Cardiac fibroblast (primary cell): Measurements from ENCODE around the gene GUCY1A2.
A peak's percentile ranks its signal among the peaks of the same experiment; 100 is the strongest.

Experiments
- DNase-seq, 2 donors: peaks; one replicate each; pipeline versions ENCODE4 v3.0.0 to v3.0.0-alpha.2; 2010; ENCODE audit warnings: low read depth in 2 of 2
- H3K4me3 ChIP-seq, 2 donors: replicated peaks in 1 of 2; 1 replicate in 1 of 2; 2 replicates in 1 of 2; pipeline ENCODE4 v1.5.1; 2011; ENCODE audit warnings: low read depth in 2 of 2, low read length in 2 of 2, mild to moderate bottlenecking in 2 of 2, moderate library complexity in 1 of 2
- TF ChIP-seq, protein P1 (sequence below): IDR thresholded peaks from one replicate; pipeline ENCODE4 v1.5.1; 2011; ENCODE audit warnings: low read depth, mild to moderate bottlenecking, low read length, inconsistent platforms

GUCY1A2 gene

DNA sequence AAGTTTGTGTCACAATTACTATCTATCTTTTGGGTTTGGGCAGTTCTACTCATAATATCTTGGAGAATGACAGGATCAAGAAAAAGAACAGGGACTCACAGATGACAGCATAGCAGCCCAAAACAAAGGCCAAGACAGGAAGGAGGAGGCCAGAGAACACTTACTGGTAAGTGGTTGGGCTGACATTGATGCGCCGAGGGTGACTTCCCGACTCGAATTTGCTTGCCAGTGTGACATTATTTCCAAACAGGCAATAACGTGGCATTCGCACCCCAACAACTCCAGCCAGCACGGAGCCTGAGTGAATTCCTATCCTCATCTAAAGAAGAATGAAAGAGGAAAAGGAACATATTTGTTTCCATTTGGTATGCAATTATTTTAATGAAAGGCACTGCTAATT, 309.9 kb downstream of the GUCY1A2 start:
- TF ChIP-seq, protein P1, sequence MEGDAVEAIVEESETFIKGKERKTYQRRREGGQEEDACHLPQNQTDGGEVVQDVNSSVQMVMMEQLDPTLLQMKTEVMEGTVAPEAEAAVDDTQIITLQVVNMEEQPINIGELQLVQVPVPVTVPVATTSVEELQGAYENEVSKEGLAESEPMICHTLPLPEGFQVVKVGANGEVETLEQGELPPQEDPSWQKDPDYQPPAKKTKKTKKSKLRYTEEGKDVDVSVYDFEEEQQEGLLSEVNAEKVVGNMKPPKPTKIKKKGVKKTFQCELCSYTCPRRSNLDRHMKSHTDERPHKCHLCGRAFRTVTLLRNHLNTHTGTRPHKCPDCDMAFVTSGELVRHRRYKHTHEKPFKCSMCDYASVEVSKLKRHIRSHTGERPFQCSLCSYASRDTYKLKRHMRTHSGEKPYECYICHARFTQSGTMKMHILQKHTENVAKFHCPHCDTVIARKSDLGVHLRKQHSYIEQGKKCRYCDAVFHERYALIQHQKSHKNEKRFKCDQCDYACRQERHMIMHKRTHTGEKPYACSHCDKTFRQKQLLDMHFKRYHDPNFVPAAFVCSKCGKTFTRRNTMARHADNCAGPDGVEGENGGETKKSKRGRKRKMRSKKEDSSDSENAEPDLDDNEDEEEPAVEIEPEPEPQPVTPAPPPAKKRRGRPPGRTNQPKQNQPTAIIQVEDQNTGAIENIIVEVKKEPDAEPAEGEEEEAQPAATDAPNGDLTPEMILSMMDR: no peak
- no peak for DNase-seq
- H3K4me3 ChIP-seq: no peak overlapping the region

GRCh38 chr11:106706355-106706754, 311.9 kb downstream of the GUCY1A2 start:
- DNase-seq: peak; percentile 43 to 86
- H3K4me3 ChIP-seq: no peak overlapping the region
- TF ChIP-seq, protein P1: no peak

DNA sequence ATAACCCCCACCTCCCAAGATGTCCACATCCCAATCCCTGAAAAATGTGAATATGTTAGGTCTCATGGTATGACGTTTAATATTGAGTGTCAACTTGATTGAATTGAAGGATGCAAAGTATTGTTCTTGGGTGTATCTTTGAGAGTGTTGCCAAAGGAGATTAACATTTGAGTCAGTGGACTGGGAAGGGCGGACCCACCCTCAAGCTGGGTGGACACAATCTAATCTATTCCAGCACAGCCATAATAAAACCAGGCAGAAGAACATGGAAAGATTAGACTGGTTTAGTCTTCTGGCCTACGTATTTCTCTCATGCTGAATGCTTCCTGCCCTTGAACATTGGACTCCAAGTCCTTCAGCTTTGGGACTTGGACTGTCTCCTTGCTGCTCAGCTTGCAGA, 315.5 kb downstream of the GUCY1A2 start:
- TF ChIP-seq, protein P1: no peak
- H3K4me3 ChIP-seq: no peak overlapping the region

GRCh38 chr11:106697058-106697457, 321.2 kb downstream of the GUCY1A2 start:
- no peak overlapping the region for H3K4me3 ChIP-seq
- TF ChIP-seq, protein P1: no peak
- DNase-seq: peak; percentile 58 to 84

More for the DNA sequence above, 315.5 kb downstream of the GUCY1A2 start:
- no peak for DNase-seq

DNA sequence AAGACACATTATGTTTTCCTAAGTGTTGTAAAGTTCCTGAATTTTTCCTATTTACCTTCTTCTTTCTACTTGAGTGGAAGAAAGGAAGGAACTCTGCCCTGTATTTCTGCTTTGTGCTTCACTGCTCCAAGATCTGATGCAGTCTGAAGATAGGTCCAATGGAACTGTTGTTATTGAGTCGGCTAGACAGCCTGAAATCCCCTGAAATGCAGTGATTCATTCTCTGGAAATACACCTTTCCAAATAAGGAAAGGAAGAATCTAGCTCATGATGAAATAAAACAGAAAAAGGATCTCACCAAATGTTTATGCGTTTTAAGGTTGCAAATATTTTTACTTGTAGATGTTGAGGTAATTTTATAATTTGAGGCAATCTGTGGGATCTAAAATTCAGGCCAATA, 322.8 kb downstream of the GUCY1A2 start:
- TF ChIP-seq, protein P1: no peak
- H3K4me3 ChIP-seq: no peak overlapping the region
- peak; percentile 21 to 86 for DNase-seq

DNA sequence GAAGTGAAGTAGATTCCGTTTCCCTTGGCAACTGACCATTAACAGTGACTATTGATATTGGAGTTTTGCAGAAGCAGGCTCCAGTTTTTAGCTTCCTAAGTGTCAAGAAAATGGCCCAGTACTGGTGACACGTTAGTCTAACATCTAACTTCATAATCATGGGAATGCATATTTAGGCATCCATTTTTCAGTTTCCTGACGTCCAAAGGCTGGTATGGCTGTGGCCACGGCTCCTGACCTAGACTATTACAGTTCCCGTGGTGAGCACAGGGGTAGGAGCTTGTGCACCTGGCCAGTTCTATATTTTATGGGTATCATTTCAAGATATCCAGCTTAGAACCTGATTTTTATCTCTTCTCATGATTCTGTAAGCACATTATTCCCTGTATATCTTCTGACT, 323.8 kb downstream of the GUCY1A2 start:
- TF ChIP-seq, protein P1: no peak
- no peak for DNase-seq

GRCh38 chr11:106691807-106692365, 326.4 kb downstream of the GUCY1A2 start:
- peak in 1 of 2 donors; percentile 43 for DNase-seq
- H3K4me3 ChIP-seq: no peak overlapping the region
- TF ChIP-seq, protein P1: no peak

More for the DNA sequence above, 323.8 kb downstream of the GUCY1A2 start:
- no peak overlapping the region for H3K4me3 ChIP-seq
